Measurements from ENCODE around the gene C11orf24.
"Not testable (repeated sequence)": the region's sequence is repeated elsewhere in the genome, so short reads cannot be mapped to it uniquely, and the experiment has no call there.

C11orf24 gene

DNA sequence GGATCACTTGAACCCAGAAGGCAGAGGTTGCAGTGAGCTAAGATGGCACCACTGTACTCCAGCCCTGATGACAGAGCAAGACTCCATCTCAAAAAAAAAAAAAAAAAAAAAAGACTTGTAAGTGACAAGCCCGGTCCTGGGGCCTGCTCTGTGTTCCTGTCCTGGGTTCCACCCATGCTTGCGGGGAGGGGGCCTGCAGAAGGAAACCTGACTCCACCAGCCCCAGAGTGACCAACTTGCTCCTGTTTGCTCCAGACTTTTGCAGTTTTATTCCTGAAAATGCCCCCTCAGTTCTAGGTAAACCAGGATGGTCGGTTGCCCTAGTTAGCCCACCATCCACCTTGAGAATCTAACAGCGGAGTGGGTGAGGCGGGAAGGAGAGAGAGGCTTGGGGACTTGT is 30.5 kb upstream of the C11orf24 start:
- H3K4me3 ChIP-seq (ENCODE audit: low read depth, low read length), result no peak overlapping the region
- no peak for DNase-seq (ENCODE audit: low read depth)
- TF ChIP-seq, protein P1, sequence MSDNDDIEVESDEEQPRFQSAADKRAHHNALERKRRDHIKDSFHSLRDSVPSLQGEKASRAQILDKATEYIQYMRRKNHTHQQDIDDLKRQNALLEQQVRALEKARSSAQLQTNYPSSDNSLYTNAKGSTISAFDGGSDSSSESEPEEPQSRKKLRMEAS (IDR thresholded peaks at IDR 0.05; ENCODE audit: low read depth, low read length), result no peak
- TF ChIP-seq POLR2A (IDR thresholded peaks at IDR 0.05; ENCODE audit: extremely low read depth, insufficient read length) (no peak), MYC (IDR thresholded peaks at IDR 0.05; ENCODE audit: low read depth, low read length) (no peak)
- TF ChIP-seq, protein P2, sequence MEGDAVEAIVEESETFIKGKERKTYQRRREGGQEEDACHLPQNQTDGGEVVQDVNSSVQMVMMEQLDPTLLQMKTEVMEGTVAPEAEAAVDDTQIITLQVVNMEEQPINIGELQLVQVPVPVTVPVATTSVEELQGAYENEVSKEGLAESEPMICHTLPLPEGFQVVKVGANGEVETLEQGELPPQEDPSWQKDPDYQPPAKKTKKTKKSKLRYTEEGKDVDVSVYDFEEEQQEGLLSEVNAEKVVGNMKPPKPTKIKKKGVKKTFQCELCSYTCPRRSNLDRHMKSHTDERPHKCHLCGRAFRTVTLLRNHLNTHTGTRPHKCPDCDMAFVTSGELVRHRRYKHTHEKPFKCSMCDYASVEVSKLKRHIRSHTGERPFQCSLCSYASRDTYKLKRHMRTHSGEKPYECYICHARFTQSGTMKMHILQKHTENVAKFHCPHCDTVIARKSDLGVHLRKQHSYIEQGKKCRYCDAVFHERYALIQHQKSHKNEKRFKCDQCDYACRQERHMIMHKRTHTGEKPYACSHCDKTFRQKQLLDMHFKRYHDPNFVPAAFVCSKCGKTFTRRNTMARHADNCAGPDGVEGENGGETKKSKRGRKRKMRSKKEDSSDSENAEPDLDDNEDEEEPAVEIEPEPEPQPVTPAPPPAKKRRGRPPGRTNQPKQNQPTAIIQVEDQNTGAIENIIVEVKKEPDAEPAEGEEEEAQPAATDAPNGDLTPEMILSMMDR (IDR thresholded peaks at IDR 0.05; ENCODE audit: low read depth, low read length), result no peak

DNA sequence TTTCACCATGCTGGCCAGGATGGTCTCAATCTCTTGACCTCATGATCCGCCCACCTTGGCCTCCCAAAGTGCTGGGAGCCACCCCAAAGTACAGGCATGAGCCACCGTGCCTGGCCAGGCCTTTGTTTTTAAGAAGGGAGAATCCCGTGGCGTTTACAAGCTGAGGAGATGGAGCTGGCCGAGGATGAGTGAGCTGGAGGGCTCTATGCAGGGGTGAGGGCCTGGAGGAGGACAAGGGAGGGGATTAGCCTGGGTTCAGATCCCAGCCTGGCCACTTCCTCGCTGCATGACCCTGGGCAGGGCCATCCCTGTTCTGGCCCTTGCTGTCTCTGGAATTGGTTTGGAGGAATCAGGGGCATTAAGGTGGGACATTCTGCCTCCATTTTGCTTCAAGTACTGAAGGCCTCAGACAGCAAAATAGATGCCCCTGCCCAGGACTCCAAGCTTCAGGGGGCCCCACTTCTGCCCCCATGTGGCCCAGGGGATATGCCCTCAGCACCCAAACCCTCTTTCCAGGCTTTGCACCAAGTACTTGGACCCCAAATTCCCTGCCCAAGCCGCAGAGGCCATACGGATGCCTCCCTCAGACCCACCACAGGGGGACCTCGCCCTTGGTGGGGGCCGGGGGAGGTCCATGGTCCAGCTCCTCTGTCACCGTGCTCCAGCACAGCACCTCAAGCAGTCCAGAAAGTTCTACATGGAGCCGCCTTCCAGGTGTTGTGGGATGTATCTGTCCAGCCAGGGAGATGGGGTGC is 28.5 kb upstream of the C11orf24 start:
- no peak for DNase-seq (ENCODE audit: low read depth)
- TF ChIP-seq, protein P2 (IDR thresholded peaks at IDR 0.05; ENCODE audit: low read depth, low read length), result peak; percentile 9
- TF ChIP-seq MYC (IDR thresholded peaks at IDR 0.05; ENCODE audit: low read depth, low read length), result no peak
- no peak overlapping the region for H3K4me3 ChIP-seq (ENCODE audit: low read depth, low read length)

DNA sequence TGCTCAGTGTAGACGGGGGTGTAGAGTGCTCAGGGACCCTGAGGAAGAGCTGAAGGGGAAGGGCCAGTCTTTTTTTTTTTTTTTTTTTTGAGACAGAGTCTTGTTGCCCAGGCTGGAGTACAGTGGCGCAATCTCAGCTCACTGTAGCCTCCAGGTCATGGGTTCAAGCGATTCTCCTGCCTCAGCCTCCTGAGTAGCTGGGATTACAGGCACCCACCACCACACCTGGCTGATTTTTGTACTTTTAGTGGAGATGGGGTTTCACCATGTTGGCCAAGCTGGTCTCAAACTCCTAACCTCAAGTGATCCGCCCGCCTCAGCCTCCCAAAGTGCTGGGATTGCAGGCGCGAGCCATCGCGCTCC is 27.7 kb upstream of the C11orf24 start:
- H3K4me3 ChIP-seq (ENCODE audit: low read depth, low read length); DNase-seq (ENCODE audit: low read depth): not testable (repeated sequence)

DNA sequence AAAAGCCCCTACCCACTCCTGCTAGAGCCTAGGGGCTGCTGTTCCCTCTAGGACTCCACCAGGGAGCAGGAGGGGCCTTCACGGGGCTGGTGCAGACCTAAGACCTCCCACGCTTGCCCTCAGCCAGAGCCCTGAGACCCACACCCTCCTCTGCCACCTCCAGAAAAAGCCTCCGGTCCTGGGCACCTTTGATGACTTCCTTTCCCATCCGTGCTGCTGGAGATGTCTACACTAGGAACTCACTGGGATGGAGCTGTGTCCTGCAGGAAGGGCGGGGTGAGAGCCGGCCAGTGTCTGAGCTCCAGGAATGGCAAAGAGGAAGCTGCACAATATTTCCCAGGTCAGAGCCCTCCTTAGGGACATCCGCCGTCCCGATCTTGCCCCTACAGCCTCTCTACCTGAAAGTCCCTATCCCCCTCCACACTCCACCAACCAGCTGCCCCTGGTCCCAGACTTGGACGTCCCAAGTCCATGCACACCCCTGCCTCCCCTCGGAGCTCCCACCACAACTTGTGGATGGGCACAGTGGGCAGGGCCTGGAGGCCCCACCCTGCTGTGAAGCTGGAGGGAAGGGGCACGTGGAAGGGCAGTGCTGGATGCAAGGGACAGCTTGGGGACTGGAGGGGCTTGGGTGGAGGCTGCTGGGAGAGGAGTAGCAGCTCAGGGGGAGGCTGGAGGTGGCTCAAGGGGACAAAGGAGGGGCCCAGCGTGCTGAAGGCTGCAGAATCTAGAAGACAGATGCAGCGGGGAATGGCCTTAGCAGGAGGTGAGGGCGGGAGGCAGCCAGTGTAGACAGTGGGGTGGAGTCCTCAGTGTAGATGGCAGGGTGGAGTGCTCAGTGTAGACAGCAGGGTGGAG is 27.1 kb upstream of the C11orf24 start:
- TF ChIP-seq, protein P2 (IDR thresholded peaks at IDR 0.05; ENCODE audit: low read depth, low read length), result no peak
- TF ChIP-seq MYC (IDR thresholded peaks at IDR 0.05; ENCODE audit: low read depth, low read length) (no peak), POLR2A (IDR thresholded peaks at IDR 0.05; ENCODE audit: extremely low read depth, insufficient read length) (no peak)
- TF ChIP-seq, protein P1 (IDR thresholded peaks at IDR 0.05; ENCODE audit: low read depth, low read length), result no peak
- DNase-seq (ENCODE audit: low read depth), result no peak
- H3K4me3 ChIP-seq (ENCODE audit: low read depth, low read length), result no peak overlapping the region

DNA sequence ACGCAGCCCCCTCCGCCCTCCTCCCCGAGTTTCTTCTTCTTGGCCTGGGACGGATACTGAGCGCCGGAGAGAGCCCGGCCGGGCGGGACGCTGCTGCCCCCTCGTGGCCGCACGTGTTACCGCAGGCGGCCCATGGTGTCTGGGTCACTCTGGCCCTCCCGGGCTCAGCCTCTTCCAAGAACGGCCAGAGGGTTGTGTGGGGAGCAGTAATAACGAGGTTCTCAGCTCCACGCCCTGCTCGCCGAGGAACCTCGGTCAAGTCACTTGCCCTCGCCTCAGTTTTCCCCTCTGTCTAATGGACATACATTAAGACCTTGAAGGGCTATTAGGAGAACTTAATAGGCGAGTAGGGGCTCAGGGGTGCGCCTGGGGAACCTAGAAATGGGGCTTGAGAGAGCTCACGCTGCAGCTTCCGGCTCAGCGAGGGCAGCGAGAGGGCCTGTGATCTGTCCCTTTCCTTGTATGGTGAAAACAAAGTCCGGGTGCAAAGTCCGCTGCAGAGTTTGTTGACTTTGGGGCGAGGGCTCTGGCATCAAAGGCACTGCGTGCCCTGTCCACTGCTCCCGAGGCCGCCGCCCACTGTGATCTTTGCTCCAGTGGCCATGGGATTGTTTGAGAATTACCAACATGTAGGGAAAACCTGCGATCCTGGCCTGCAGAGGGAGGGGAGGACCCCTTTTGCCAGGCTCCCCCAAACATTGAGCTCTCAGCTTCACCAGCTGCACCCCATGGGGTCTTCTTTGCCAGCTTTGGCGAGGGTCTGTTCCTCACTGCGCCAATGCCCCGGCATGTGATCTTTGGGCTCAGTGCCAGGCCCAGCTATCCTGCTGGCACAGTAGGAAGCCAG is 26.3 kb upstream of the C11orf24 start:
- no peak overlapping the region for H3K4me3 ChIP-seq (ENCODE audit: low read depth, low read length)
- TF ChIP-seq, protein P2 (IDR thresholded peaks at IDR 0.05; ENCODE audit: low read depth, low read length), result peak; percentile 98
- TF ChIP-seq, protein P1 (IDR thresholded peaks at IDR 0.05; ENCODE audit: low read depth, low read length), result peak; percentile 98
- peak; percentile 44; the same call in 1 of the 2 replicates for TF ChIP-seq MYC (IDR thresholded peaks at IDR 0.05; ENCODE audit: low read depth, low read length)
- TF ChIP-seq POLR2A (IDR thresholded peaks at IDR 0.05; ENCODE audit: extremely low read depth, insufficient read length), result no peak
- peak; percentile 83 for DNase-seq (ENCODE audit: low read depth)

DNA sequence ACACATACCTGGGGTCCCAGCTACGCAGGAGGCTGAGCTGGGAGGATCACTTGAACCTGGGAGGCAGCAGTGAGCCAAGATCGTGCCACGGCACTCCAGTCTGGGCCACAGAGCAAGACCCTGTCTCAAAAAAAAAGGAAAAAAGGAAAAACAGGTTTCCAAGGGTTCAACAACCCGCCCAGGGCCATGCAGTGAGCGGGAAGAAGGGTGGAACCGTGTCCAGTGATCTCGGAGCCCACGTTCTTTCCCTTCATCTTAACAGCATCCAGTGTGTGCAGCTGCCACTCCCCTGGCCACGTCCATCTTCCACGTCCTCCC is 25.7 kb upstream of the C11orf24 start:
- H3K4me3 ChIP-seq (ENCODE audit: low read depth, low read length), result no peak overlapping the region
- TF ChIP-seq POLR2A (IDR thresholded peaks at IDR 0.05; ENCODE audit: extremely low read depth, insufficient read length) (no peak), MYC (IDR thresholded peaks at IDR 0.05; ENCODE audit: low read depth, low read length) (no peak)
- TF ChIP-seq, protein P1 (IDR thresholded peaks at IDR 0.05; ENCODE audit: low read depth, low read length), result no peak
- TF ChIP-seq, protein P2 (IDR thresholded peaks at IDR 0.05; ENCODE audit: low read depth, low read length), result no peak
- DNase-seq (ENCODE audit: low read depth), result no peak

Measured in NB4 (cell line).